Effector CD8-positive, alpha-beta T cell (primary cell): ENCODE data around the gene GNPTAB.
"Not testable (repeated sequence)": the region's sequence is repeated elsewhere in the genome, so short reads cannot be mapped to it uniquely, and the experiment has no call there.

ENCODE experiments used
- DNase-seq: peaks from one replicate; lab custom pipeline; 2025; lab: John Stamatoyannopoulos, UW

Gene GNPTAB

GRCh38 chr12:101737476-101737875 is 93.3 kb downstream of the GNPTAB start:
- no peak for DNase-seq

GRCh38 chr12:101734482-101734881 is 96.3 kb downstream of the GNPTAB start:
- DNase-seq: not testable (repeated sequence)

- no peak for DNase-seq
Measured at GRCh38 chr12:101733166-101733565, 97.6 kb downstream of the GNPTAB start.

GRCh38 chr12:101732318-101732717 is 98.4 kb downstream of the GNPTAB start:
- DNase-seq: no peak

GRCh38 chr12:101729842-101730241 is 100.9 kb downstream of the GNPTAB start:
- DNase-seq: no peak

- DNase-seq: no peak
Measured at GRCh38 chr12:101727098-101727497, 103.7 kb downstream of the GNPTAB start.

GRCh38 chr12:101722392-101722791 is 108.4 kb downstream of the GNPTAB start:
- no peak for DNase-seq

GRCh38 chr12:101720118-101720517 is 110.6 kb downstream of the GNPTAB start:
- DNase-seq: no peak

- DNase-seq: no peak
Measured at GRCh38 chr12:101719566-101719965, 111.2 kb downstream of the GNPTAB start.

GRCh38 chr12:101714877-101715444 is 115.8 kb downstream of the GNPTAB start:
- DNase-seq: no peak

- DNase-seq: no peak
Measured at GRCh38 chr12:101713930-101714329, 116.8 kb downstream of the GNPTAB start.

GRCh38 chr12:101713059-101713682 is 117.6 kb downstream of the GNPTAB start:
- no peak for DNase-seq

- no peak for DNase-seq
Measured at GRCh38 chr12:101710288-101710687, 120.5 kb downstream of the GNPTAB start.

GRCh38 chr12:101707131-101707782 is 123.5 kb downstream of the GNPTAB start:
- no peak for DNase-seq

- no peak for DNase-seq
Measured at GRCh38 chr12:101706403-101706802, 124.4 kb downstream of the GNPTAB start.

- no peak for DNase-seq
Measured at GRCh38 chr12:101703487-101703886, 127.3 kb downstream of the GNPTAB start.

- DNase-seq: no peak
Measured at GRCh38 chr12:101700299-101700820, 130.4 kb downstream of the GNPTAB start.

GRCh38 chr12:101698800-101699347 is 131.9 kb downstream of the GNPTAB start:
- no peak for DNase-seq

GRCh38 chr12:101697930-101698799 is 132.6 kb downstream of the GNPTAB start:
- DNase-seq: no peak

GRCh38 chr12:101697197-101697929 is 133.4 kb downstream of the GNPTAB start, which contains the start of gene CHPT1:
Gene CHPT1, plus strand, starts transcription at chr12:101697640. Its CDS starts 222 bp downstream, at chr12:101697862.
- DNase-seq: peak; percentile 35
